Measurements from ENCODE around the gene LGALS3BP.

Gene LGALS3BP

DNA sequence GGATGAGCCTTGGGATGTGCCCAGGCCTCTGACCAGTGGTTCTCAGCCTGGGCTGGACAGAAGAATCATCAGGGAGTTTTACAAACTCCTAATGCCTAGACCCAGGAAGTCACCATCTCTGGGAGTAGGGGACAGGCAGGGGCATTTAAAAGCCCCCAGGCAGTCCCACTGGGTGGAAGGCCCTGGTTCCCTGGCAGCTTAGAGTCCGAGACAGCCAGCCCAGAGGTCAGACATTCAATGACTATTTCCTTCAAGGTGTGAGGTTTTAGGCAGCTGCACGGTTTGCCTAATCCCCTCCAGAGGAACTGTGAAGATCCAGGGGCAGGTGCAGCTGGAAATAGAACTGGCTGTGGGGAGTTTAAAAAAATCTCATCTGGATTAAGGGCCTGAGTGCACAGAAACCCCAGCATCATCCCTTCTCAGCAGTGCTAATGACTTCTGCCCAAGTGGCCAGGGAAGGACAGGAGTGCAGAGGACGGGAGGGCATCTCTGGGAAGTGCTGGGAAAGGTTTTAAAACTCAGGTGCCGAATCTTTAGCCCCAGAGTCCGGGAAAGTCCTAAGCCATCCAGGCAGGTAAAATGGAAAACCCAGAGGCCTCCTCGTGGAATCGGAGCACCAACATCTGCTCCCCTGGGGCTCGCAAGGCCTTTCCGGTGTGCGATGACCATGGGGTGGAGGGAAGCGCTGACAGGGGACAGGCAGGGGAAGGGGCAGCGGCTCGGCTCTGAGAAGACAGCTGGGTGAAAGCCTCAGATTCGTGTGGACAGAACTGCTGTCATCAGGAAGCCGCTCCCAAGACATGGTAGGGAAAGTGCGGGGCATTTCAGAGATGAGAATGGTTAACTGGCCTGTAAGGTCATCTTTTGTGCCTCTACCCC is 1.5 kb upstream of the LGALS3BP start:
- no peak for DNase-seq

DNA sequence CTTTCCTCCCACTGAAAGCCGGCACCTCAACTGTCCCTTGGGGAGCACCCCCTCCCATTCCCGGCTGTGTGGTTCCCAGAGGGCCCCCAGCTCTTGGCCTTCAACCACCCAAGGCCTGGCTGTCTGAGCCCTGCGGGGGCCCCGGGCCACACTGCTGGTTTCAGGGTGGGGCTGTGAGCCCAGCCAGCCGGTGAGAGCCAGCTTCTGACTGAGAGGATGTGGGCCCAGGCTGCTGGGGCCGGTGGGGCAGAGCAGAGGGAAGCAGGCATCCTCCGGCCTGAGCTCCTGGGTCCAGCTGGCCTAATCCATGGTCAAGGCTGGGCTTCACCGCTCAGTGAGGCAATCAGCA is 875 bp upstream of the LGALS3BP start:
- DNase-seq, result no peak

DNA sequence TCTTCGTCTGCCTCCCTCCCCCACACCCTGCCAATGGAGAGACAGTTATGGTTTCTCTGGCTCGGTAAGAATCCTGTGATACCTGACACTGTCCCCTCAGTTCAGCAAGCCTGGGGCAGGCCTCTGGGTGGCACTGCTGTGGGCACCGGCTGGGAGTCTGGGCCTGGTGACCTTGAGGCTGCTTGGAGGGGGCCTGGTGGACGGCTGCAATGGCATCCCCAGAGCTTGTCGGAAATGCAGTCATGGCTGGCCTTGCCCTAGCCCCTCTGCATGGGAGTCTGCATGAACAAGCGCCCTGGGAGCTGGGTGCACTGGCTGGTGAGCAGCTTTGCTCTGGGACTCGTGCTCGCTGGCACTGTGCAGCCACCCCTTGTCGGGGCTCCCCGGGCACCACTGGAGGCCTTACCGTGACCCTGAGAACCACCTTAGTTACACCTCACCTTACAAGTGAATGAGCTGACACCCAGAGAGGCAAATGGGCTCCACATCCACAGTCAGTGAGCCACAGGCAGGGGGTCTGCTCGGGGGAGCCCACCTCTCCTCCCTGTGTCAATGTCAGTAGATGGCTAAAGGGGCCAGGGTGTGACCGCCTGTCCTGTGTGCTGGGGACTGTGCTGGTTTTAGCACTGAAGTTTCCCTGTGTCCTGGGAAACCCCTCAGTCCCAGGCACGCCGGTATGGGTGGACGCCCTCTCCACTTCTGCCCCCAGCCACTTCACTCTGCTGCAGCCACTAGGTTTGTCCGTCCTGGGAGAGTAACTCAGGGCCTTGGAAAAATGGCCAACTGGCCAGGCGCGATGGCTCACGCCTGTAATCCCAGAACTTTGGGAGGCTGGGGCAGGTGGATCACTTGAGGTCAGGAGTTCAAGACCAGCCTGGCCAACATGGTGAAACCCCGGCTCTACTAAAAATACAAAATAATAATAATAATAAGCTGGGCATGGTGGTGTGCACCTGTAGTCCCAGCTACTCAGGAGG is 1.4 kb downstream of the LGALS3BP start:
- no peak for DNase-seq

DNA sequence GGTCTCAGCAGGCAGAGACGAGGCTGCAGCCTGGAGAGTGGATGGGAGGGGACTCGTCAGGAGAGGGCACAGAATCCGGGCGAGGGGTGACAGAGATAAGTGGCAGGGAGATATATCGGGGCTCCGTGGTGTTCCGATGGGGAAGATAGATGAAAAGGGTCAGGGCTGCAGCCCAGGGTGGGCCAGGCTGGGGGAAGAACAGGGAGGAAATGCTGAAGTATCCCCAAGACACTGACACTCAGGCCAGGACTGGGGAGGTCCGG is 2.1 kb downstream of the LGALS3BP start:
- DNase-seq, result no peak

DNA sequence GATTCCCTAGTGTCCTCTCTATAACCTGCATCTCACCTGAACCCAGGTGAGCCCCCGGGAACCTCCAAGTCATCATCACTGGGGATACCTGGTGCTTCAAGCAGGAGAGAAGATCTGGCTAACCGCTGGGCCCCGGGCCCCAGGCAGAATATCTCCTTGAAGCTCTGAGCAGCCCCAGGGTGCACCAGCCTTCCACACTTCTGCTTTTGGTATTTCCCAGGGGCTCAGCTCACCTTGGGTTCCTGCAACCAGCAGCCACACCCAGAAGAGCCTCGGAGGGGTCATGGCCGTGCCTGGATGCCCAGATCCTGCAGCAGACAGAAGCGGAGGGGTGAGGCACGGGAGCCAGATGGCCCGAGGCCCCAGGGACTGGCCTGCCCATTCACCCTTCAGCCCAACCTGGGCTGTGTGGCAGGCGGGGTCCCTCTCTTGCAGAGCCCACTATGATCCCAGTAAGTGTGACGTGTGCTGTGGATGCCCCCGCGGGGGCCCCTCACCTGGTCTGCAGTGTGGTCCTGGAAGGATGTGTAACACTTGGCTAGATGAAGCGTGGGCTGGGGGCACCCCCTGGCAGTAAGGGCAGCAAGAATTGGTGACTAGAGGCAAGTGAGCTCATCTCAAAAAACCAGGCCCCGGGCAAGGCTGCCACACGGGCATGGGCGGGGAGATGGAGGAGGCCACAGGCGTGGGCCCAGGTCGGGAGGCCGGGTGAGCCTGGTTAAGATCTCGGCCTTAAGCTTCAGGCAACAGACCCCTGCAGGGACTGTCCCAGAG is 2.6 kb downstream of the LGALS3BP start:
- no peak for DNase-seq

DNA sequence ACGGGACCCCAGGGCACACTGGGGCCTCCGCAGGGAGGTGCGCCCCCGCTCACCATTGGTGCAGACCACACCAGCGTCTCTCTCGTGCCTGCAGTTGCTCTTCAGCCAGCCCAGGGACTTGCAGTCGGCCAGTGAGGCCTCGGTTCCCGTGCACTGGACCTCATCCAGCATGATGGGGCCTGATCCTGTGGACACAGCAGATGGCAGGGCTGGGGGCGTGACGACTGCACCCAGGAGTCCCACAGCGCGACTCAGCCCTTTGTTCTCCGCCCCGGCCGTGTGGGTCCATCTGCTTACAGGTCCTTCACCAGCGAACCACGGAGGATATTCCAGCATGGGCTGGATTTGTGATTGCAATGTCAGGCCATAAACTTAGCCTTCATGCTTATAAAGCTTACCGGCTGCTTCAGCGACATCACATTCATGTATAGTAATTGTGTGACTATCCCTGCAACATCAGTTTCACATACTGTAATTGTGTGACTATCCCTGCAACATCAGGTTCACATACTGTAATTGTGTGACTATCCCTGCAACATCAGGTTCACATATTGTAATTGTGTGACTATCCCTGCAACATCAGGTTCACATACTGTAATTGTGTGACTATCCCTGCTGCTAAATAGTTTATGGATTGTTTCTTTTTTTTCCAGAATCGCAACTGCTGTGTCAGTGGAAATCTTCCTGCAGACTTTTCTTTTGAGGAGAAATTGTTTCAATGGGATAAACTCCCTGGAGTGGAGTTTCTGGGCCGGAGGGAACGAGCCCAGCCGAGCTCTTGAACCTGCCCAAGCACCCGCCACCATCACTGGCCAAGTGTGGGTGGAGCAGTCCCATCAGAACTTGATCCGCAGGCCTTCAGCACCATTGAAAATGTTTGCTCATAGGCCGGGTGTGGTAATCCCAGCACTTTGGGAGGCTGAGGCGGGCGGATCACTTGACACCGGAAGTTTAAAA is 4.8 kb downstream of the LGALS3BP start:
- peak in 1 of 2 experiments; percentile 31 for DNase-seq

DNA sequence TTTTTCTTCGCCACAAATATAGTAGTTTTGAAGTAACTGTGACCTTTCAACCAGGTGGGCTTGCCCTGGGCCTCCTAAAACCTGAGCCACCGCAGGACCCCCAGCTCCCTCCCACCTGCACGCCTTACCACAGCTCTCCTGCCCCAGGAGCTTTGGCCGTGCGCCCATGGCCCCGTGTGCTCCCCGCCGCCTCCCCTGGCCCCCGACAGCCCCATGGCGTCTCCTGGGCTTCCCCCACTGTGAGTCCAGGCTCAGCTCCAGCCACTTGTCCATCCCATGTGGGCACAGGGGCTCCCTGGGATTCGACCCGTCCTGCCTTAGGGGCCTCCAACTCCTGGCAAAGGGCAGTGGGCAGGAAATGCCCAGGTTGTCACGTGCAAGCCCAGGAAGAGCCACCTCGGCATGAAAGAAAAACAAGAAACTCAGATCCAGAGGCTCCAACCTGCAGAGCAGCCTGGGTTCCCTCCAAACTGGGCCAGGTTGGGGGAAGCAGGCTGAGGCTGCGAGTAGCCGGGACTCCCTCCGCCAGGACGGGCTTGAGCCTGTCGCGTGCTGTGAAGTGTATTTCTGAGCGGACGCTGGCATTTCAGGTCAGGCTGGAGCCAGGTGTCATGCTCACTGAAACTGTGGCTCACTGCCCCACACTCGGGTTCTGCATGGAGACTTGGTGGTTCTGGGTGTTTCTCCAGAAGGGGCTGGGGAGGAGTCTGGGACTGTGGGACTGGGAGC is 5.8 kb downstream of the LGALS3BP start:
- no peak for DNase-seq

DNA sequence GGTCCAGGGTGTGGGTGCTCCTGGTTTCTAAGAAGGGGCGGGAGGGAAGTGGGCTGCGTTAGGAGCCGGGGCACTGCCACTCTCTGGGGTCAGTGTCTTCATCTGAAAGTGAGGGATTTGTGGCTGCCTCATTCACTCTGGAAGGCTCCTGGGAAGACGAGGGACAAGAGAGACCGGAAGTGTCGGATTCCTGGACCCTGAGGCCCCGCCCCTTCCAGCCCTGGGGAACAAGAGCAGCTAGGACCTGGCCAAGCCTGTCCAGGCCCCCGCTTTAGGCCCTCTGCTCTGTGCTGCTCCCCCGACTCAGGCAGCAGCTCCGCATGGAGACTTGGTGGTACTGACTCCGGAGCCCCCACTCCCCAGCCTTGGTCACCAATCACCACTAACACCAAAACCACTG is 6.5 kb downstream of the LGALS3BP start:
- DNase-seq, result no peak

DNA sequence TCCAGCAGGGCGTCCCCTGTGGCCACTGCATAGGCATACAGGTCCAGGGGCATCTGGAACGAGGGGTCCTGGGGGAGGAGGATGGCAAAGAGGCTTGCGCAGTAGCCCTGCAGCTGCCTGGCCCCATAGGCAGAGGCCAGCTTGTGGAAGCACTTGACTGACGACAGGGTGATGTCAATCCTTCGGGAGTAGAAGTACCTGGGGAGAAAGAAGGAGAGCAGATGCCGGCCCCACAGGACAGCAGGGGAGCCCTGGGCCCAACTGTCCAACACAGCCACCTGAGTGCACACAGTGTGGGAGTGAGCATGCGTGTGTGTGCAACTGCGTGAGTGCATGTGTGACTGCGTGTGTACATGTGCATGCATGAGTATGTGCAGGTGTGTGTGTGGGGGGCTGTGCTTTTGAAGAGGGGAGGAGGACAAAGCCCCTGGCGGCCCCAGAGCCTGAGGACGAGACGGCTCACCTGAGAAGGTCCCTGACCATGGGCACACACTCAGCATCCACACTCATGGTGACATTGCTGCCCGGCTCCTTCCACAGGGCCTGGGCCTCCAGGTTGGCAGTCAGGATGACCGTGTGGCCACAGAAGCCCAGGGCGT is 7.1 kb downstream of the LGALS3BP start:
- DNase-seq, result no peak

DNA sequence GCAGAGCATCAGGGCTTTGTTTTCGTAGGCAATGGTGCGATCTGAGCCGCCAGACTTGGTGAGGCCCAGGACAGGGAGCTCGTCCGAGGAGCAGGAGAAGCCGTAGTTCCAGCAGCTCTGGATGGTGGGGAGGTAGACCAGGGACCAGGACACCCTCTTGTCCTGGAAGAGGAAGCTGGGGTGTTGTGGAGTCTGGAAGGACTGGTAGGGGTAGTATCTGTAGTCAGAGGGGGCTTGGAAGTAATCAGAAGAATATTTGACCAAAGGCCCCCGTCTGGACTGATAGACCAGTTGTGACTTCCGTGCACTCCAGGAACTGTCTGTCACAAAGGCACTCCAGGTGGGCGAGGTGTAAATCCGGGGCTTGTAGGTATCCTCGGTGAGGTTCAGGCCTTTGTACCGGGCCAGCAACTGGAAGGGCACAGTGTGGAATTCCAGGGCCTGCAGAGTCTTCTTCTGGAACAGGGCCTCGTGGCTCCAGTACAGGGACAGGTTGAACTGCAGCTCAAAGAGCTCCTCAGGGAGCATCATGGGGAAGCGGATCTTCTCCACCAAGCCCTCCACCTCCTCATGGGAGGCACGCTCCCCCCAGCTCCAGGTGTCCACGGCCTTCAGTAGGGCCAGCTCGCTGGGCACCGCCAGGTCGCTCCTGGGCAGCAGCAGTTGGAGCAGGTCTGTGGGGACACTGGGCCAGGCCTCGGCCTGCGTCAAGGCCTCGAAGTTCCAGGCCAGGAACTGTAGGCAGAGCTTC is 7.8 kb downstream of the LGALS3BP start:
- DNase-seq, result no peak

DNA sequence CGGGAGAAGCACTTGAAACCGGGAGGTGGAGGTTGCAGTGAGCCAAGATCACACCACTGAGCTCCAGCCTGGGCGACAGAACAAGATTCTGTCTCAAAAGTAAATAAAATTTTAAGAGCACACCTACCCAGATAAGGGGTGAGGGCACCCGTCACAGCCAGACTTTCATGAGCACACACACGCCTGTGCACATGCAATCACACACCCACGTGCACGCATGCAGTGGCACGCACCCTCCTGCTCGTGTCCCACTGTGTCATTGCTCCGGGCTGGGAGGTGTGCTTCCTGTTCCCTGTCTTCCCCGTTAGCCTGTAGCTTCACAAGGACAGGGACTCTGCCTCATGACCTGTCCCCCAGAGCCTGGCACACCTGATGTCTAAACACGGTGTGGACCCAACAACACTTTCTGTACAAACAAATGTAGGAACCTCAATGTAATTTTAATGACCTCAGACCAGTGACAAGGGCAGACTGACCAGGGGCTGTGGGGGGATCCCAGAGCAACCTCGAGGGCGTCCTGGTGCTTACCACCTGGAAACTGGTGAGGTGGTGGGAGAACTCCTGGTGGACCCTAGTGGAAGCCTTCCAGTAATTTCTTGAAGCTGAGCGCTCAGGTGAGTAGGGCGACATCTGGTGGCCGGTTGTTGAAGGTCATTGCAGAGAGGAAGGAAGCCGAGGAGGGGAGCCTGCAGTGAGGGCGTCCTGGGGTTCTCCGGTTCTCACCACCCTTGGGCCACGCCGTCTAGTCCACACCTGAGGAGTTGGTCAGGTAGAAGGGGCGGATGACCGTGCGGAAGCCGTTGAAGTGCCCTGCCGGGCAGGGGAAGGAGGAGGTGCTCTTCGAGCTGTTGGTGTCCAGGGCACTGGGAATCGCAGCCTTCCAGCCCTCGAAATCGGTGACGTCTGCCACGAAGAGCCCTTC is 8.6 kb downstream of the LGALS3BP start:
- peak in 1 of 2 experiments; percentile 21 for DNase-seq

DNA sequence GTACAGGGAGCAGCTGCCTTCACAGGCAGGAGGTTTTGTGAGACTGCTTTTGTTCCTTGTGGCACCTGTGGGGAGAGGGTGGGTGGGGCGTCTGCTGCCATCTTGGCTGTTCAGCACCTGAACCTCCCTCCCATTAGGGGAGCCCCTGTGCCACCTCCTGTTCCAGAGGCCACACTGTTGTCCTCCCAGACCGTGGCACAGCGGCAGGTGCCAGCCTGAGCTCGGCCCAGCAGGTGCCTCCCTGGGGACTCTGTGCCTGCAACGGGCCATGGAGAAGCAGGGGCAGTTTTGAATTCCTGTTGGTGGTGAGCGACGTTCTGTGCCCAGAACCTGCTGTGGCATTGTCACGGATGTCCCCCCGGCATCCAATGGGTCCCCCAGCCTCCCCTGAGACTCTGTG is 9.9 kb downstream of the LGALS3BP start:
- peak in 1 of 2 experiments; percentile 42 for DNase-seq

DNA sequence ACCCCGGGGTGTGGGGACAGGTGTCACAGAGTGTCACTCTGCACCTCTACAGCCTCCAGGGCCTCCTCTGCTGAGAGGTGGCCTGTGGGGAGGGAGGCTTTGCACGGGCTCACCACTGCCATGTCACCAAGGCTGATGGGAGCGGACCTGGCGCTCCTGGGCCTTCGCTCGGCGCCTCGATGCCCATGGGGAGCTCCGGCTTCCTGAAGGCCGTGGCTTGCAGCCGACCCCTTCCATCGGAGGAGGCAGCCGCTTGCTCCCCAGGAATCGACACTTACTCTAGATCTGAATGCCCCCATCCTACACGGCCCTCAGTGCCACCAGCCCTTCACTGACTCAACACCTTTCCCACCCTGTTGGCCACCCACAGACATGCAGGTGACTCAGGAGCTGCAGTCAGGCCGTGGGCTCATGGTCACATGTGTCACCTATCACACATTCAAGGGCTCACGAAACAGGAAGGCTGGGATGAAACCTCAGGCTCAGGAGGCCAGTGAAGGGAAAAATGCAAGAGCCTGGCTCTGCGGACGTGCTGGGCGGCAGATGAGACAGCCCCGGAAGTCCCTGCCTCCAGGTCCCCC is 11.9 kb downstream of the LGALS3BP start:
- DNase-seq, result no peak

DNA sequence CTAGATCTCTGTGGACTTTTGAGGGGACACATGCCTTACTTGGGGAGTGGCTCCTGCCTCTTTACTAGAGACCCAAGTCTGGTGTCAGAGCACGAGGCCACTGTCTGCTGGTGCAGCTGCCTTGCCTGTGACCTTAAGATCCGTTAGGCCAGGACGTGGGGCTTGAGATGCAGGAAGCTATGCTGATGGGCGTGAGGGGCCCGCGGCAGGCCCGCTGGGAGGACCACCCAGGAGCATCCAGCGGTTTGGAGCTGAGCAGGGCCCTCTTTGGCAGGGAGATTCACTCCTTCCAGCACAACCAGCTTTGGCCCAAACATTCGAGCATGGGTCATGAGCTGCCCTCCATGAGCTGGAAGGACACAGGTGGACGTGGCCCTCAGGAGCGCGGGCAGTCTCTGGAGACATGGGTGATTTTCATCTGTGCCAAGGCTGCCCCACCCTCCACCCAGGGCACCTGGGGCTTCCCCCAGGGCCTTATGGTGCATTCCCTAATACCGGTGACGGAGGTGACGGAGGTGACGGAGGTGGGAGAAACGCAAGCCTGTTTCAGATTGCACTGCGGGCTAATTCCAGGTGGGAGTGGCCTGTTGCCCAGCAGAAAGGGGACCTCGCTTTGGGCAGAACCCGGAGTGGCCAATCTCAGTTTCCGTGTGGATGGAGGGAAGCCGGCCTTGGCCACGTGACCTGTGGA is 12.7 kb downstream of the LGALS3BP start:
- DNase-seq, result no peak

DNA sequence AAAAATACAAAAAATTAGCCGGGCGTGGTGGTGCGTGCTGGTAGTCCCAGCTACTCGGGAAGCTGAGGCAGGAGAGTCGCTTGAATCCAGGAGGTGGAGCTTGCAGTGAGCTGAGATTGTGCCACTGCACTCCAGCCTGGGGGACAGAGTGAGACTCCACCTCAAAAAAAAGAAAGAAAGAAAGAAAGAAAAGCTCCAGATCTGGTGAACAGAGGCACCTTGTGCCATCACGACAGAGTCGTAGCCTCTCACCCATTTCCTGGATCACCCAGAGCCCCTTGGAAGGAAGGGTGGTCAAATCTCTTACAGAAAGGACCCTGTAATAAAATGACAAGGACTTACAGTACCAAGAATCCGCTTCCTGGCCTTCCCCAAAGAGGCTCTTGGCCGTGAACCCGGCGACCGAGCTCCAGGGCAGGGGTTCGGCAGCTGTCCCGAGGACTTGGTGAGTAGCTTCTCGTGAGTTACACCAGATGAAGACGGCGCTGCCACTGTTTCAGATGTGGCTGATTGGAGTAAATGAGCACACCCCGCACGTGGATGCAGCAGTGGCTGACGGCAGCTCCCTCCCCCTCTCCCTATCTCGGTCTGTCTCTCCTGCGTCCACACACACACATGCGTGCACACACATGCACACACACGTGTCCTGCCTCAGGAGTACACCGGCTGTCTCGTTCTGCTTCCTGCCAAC is 13.5 kb downstream of the LGALS3BP start:
- no peak for DNase-seq

DNA sequence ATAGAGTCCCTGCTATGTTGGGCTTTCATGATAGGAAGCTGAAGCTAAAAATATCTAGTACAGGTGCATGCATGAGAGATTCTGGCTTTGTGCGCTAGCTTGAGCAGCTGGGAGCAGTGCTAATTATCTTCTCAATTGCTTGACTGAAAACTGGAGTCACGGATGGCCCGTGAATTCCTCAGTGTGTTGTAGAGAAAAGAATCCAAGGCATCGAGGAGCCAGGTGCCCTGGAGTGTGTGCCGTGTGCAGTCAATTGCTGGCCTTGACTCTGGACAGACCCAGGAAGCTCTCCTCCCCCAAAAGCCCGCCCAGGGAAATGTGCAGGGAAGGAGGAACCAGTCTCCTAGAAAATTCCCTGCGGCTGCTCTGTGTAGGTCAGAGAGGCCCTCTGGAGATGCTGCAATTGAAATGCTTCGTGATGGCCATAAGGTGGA is 14.2 kb downstream of the LGALS3BP start:
- peak; percentile 55 to 70 for DNase-seq

DNA sequence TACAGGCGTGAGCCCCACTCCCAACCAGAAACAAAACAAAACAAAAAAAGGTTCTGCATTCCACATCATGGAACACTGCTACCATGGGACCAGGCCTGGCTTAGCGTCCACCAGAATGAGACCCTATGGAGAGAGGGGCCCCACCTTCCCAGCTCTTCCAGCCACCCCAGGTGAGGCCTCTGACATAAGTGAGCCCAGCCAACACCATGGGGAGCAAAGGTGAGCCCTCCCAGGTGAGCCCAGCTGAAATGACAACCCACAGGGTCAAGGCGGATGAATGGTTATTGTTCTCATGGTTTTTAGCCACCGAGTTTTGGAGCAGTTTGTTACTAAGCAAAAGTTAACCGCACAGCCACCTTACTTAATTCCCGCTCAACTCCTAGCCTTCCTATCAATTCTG is 16.3 kb downstream of the LGALS3BP start:
- no peak for DNase-seq

Data from NCI-H187 (cell line).